CD14-positive monocyte (primary cell): ENCODE results near the gene MRPL36. TPM values are rescaled to one million over a fixed set of nuclear protein-coding genes. Genes with fewer than 3 reads are reported as not detected.

Experiments
- DNase-seq, 3 donors: peaks; one replicate each; pipeline ENCODE4 v3.0.0-alpha.2; 2011 to 2022
- H2AFZ ChIP-seq: 2 replicates; pipeline ENCODE4 v1.6.0; 2012; ENCODE audit warnings: mild to moderate bottlenecking, low read depth, low read length, inconsistent platforms; ENCODE audit not compliant: insufficient read depth, poor library complexity, severe bottlenecking
- H3K27ac ChIP-seq, 2 donors: 1 replicate in 1 of 2; 2 replicates in 1 of 2; pipeline ENCODE4 v1.5.1; 2012 to 2013; ENCODE audit warnings: low read length in 2 of 2, control low read depth in 1 of 2, inconsistent platforms in 1 of 2, low read depth in 1 of 2, mild to moderate bottlenecking in 1 of 2
- H3K27me3 ChIP-seq, 2 donors: one replicate each; pipeline versions ENCODE4 v1.6.0 to v1.6.1; 2011 to 2013; ENCODE audit warnings: low read length in 2 of 2; ENCODE audit not compliant: control insufficient read depth in 2 of 2, insufficient read depth in 2 of 2
- H3K36me3 ChIP-seq, 2 donors: replicated peaks in 1 of 2; 1 replicate in 1 of 2; 2 replicates in 1 of 2; pipeline versions ENCODE4 v1.5.1 to v1.6.1; 2012 to 2013; ENCODE audit warnings: low read length in 2 of 2, control low read depth in 1 of 2, inconsistent platforms in 1 of 2, mild to moderate bottlenecking in 1 of 2; ENCODE audit not compliant: insufficient read depth in 2 of 2, control insufficient read depth in 1 of 2
- H3K4me1 ChIP-seq, 2 donors: 1 replicate in 1 of 2; 2 replicates in 1 of 2; pipeline versions ENCODE4 v1.5.1 to v1.6.1; 2012 to 2013; ENCODE audit warnings: low read length in 2 of 2, control low read depth in 1 of 2, inconsistent platforms in 1 of 2, mild to moderate bottlenecking in 1 of 2, moderate library complexity in 1 of 2; ENCODE audit not compliant: insufficient read depth in 2 of 2, control insufficient read depth in 1 of 2
- H3K4me2 ChIP-seq: replicated peaks from 2 replicates; pipeline ENCODE3; 2012; ENCODE audit warnings: low read length, moderate library complexity, mild to moderate bottlenecking; ENCODE audit not compliant: poor library complexity, severe bottlenecking; ENCODE audit errors: extremely low read depth
- H3K4me3 ChIP-seq, 3 experiments: fragments of 200-600 bp in 1 of 3; sonication (generic) in 1 of 3; replicated peaks in 1 of 3; 1 replicate in 2 of 3; 2 replicates in 1 of 3; pipeline ENCODE4 v1.5.1; 2011 to 2013; ENCODE audit warnings: low read length in 3 of 3, mild to moderate bottlenecking in 3 of 3, control low read depth in 2 of 3, low read depth in 2 of 3, inconsistent platforms in 1 of 3, moderate library complexity in 1 of 3
- H3K79me2 ChIP-seq: 2 replicates; pipeline ENCODE4 v1.6.0; 2012; ENCODE audit warnings: mild to moderate bottlenecking, control low read depth, inconsistent platforms, low read length, moderate library complexity; ENCODE audit not compliant: insufficient read depth
- H3K9ac ChIP-seq: 2 replicates; pipeline ENCODE4 v1.6.0; 2017; ENCODE audit warnings: low read length, mild to moderate bottlenecking; ENCODE audit not compliant: insufficient read depth, poor library complexity, severe bottlenecking
- H3K9me3 ChIP-seq, 2 donors: replicated peaks in 1 of 2; 1 replicate in 1 of 2; 2 replicates in 1 of 2; pipeline versions ENCODE4 v1.5.1 to v1.6.1; 2012 to 2013; ENCODE audit warnings: low read length in 2 of 2, control low read depth in 1 of 2; ENCODE audit not compliant: control insufficient read depth in 1 of 2, insufficient read depth in 1 of 2
- H4K20me1 ChIP-seq: 2 replicates; pipeline ENCODE4 v1.6.0; 2012; ENCODE audit warnings: mild to moderate bottlenecking, low read length, control low read depth, moderate library complexity; ENCODE audit not compliant: insufficient read depth
- H3K27ac Mint-ChIP-seq, 7 donors: one replicate each; pipeline ENCODE4 v1.8.0; 2020; ENCODE audit warnings: mild to moderate bottlenecking in 7 of 7, mixed read lengths in 7 of 7, moderate library complexity in 6 of 7, inconsistent platforms in 2 of 7
- H3K27me3 Mint-ChIP-seq, 3 donors: one replicate each; pipeline ENCODE4 v1.8.0; 2021 to 2022; ENCODE audit warnings: low read depth in 3 of 3, mild to moderate bottlenecking in 3 of 3, mixed read lengths in 3 of 3, moderate library complexity in 3 of 3, inconsistent platforms in 1 of 3
- H3K36me3 Mint-ChIP-seq, 2 donors: one replicate each; pipeline ENCODE4 v1.8.0; 2020; ENCODE audit warnings: mixed read lengths in 2 of 2, inconsistent platforms in 1 of 2, mild to moderate bottlenecking in 1 of 2
- H3K4me1 Mint-ChIP-seq: one replicate; pipeline ENCODE4 v1.8.0; 2020; ENCODE audit warnings: mild to moderate bottlenecking, mixed read lengths
- H3K4me3 Mint-ChIP-seq, 2 donors: one replicate each; pipeline ENCODE4 v1.8.0; 2020; ENCODE audit warnings: mild to moderate bottlenecking in 2 of 2, mixed read lengths in 2 of 2, moderate library complexity in 1 of 2
- H3K9me3 Mint-ChIP-seq, 7 donors: one replicate each; pipeline ENCODE4 v1.8.0; 2020 to 2022; ENCODE audit warnings: mixed read lengths in 7 of 7, mild to moderate bottlenecking in 6 of 7, moderate library complexity in 6 of 7, inconsistent platforms in 2 of 7
- WGBS: methylation state at CpG from one replicate; pipeline ENCODE4 v1.1.5; 2013; ENCODE audit warnings: missing lambda C conversion rate; ENCODE audit not compliant: insufficient coverage; 5-methylcytosine and 5-hydroxymethylcytosine counted together
- intact Hi-C, 2 donors: fragments of 100-400 bp; cut with micrococcal nuclease; formaldehyde crosslinking; loops; one replicate each; pipeline versions ENCODE4 v1.15.0 to v1.15.1; 2023
- polyA plus RNA-seq, 3 donors: library from polyadenylated mRNA; depleted of rRNA in 1 of 3; unstranded in 2 of 3; stranded (reverse) in 1 of 3; fragments of 300-500 nt in 2 of 3; fragments of >200 nt in 1 of 3; fragmentation: Illumina TruSeq in 2 of 3; gene quantifications; 1 replicate in 2 of 3; 2 replicates in 1 of 3; pipeline ENCODE4 v1.2.3, GENCODE V29; 2012 to 2021
- TF ChIP-seq, protein P1 (sequence below): fragments of 200-600 bp; IDR thresholded peaks from one replicate; pipeline ENCODE4 v1.8.0; 2022; ENCODE audit warnings: antibody characterized with exemption, mild to moderate bottlenecking

MRPL36 gene
- polyA plus RNA-seq, 3 donors, result 17.9 to 81.7 (median 65.9) TPM

DNA sequence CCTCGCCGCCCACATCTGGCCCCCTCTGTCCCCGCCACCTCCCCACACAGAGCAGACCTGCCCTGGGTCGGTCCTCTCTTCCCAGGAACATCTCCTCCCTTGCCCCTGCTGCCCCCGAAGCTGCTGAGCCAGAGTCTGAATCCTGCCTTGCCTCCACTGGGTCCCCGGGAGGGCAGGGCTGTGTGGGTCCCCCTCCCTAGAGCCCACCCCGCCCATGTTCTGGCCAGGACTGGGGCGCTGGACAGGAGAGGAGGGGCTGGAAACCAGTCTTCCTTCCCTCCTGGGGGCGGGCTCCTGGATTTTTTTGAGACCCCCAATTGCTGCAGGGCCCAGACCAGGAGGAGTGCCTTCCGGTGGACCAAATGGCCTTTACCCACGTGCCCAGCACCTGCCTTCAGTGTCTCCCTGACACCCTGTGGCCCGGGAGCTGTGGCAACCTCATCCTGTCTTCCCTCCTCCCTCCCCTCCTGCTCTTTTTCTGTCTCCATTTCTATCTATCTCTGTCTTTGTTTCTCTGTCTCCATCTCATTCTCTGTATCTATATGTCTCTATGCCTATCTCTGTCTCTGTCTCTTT is 12.1 kb downstream of the MRPL36 start:
- TF ChIP-seq, protein P1, sequence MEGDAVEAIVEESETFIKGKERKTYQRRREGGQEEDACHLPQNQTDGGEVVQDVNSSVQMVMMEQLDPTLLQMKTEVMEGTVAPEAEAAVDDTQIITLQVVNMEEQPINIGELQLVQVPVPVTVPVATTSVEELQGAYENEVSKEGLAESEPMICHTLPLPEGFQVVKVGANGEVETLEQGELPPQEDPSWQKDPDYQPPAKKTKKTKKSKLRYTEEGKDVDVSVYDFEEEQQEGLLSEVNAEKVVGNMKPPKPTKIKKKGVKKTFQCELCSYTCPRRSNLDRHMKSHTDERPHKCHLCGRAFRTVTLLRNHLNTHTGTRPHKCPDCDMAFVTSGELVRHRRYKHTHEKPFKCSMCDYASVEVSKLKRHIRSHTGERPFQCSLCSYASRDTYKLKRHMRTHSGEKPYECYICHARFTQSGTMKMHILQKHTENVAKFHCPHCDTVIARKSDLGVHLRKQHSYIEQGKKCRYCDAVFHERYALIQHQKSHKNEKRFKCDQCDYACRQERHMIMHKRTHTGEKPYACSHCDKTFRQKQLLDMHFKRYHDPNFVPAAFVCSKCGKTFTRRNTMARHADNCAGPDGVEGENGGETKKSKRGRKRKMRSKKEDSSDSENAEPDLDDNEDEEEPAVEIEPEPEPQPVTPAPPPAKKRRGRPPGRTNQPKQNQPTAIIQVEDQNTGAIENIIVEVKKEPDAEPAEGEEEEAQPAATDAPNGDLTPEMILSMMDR, result no peak

DNA sequence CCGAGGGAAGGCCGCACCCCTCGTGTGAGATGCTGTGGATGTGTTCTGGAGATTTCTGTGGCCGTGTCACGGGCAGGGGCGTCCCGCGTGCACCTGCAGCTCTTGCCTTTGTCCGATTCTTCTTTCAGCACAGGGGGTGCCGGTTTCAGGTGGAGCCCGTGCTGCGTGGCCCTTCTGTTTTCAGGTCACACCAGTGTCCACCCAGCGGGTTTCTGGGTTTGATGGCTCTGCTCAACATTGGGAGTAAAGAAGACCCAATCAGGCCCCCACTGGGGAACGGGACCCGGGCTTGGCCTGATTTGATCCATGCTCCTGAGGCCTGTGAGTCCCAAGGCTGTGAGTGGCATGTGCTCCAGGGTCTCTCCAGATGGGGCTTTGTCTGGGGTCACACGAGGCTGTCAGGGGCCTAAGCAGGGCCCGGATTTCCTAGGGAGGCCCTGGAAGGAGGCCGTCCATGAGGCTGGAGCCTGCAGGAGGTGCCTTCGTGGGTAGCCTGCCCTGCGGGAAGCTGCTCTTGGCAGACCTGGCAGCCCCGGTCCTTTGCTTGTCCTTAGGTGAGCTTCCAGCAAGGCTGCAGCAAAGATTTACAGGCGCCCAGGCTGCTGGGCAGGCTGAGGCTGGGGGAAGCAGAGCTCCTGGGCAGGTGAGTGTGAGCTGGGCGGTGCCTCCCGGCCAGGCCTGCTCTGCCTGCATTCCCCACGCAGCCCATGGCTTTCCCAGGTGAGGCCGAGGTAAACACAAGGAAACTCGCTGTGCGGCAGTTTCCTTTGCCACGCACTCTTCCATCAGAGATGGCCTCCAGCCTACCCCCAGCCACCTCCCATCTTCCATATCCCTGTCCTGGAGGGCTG is 12.8 kb downstream of the MRPL36 start:
- no peaks in the 10 kb centered on the region for H3K36me3 ChIP-seq
- Mint-ChIP-seq H3K9me3 (no peaks in the 10 kb centered on the region), H3K36me3 (no peaks in the 10 kb centered on the region), H3K4me1 (no peaks in the 10 kb centered on the region), H3K27ac (no peak overlapping the region), H3K27me3 (peaks cover 2 to 16% (median 4%) of the 10 kb centered on the region in 3 donors), H3K4me3 (no peak overlapping the region)
- H3K4me1 ChIP-seq, result no peaks in the 10 kb centered on the region
- H3K4me3 ChIP-seq, result no peak overlapping the region
- H3K9ac ChIP-seq, result no peak overlapping the region
- no peak overlapping the region for H3K27ac ChIP-seq
- H2AFZ ChIP-seq, result no peak overlapping the region
- TF ChIP-seq, protein P1, result no peak
- H3K4me2 ChIP-seq, result no peak overlapping the region
- intact Hi-C loops, result no loop called here
- no peaks in the 10 kb centered on the region for H3K9me3 ChIP-seq
- H3K79me2 ChIP-seq, result no peaks in the 10 kb centered on the region
- H4K20me1 ChIP-seq, result no peaks in the 10 kb centered on the region
- peaks cover 0 to 3% of the 10 kb centered on the region in 2 donors for H3K27me3 ChIP-seq
- 97% methylated on average over 27 of the region's 29 CpGs for WGBS
- DNase-seq, result no peak

More for the DNA sequence above, 12.1 kb downstream of the MRPL36 start:
- H3K36me3 ChIP-seq, result no peaks in the 10 kb centered on the region
- Mint-ChIP-seq H3K4me3 (no peak overlapping the region), H3K4me1 (no peaks in the 10 kb centered on the region), H3K9me3 (no peaks in the 10 kb centered on the region), H3K27ac (no peak overlapping the region), H3K27me3 (peaks cover 2 to 16% (median 4%) of the 10 kb centered on the region in 3 donors), H3K36me3 (no peaks in the 10 kb centered on the region)
- no peak overlapping the region for H3K4me2 ChIP-seq
- no peaks in the 10 kb centered on the region for H3K79me2 ChIP-seq
- no peak for DNase-seq
- 91% methylated on average over 6 of the region's 12 CpGs for WGBS
- intact Hi-C loops, result no loop called here
- H3K4me1 ChIP-seq, result no peaks in the 10 kb centered on the region
- no peak overlapping the region for H3K9ac ChIP-seq
- no peaks in the 10 kb centered on the region for H4K20me1 ChIP-seq
- H3K27ac ChIP-seq, result no peak overlapping the region
- H3K27me3 ChIP-seq, result peaks cover 0 to 3% of the 10 kb centered on the region in 2 donors
- no peak overlapping the region for H3K4me3 ChIP-seq
- H2AFZ ChIP-seq, result no peak overlapping the region
- H3K9me3 ChIP-seq, result no peaks in the 10 kb centered on the region
